Measurements from ENCODE around the gene NSUN4. TPM values are rescaled to one million over a fixed set of nuclear protein-coding genes. Genes with fewer than 3 reads are reported as not detected.

The NSUN4 gene
- total RNA-seq, 1 donor from 2014 or later, result 15.5 TPM

- ATAC-seq (ENCODE audit: poor library complexity) (no peak), DNase-seq (no peak)
- intact Hi-C loops (cut with DNase I), result no loop called here
Observed at GRCh38 chr1:46396441-46397398, 56.1 kb downstream of the NSUN4 start.

DNA sequence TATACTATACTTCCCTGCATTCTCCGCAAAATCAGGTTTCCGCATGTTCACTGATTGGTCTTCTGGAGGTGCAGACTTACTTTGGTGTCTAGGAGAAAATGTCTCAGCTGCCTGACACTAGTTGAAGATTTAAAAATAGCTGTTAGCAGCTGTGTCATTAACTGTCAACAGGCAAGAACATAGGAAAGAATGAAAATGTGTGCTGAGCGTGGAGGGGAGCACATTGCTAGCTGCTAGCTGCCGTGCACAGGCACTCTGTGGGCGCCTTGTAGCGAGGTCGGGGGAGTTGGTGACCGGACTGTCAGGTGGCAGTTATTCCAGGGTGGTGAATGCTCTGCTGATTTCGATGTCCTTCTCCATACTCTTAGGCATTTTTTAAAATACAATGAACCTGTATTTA is 58.7 kb downstream of the NSUN4 start:
- intact Hi-C loops (cut with DNase I), result no loop called here
- DNase-seq, result no peak
- ATAC-seq (ENCODE audit: poor library complexity), result peak; percentile 9

- intact Hi-C loops (cut with DNase I), result no loop called here
- ATAC-seq (ENCODE audit: poor library complexity) (no peak), DNase-seq (no peak)
Observed at GRCh38 chr1:46400421-46400820, 59.8 kb downstream of the NSUN4 start.

DNA sequence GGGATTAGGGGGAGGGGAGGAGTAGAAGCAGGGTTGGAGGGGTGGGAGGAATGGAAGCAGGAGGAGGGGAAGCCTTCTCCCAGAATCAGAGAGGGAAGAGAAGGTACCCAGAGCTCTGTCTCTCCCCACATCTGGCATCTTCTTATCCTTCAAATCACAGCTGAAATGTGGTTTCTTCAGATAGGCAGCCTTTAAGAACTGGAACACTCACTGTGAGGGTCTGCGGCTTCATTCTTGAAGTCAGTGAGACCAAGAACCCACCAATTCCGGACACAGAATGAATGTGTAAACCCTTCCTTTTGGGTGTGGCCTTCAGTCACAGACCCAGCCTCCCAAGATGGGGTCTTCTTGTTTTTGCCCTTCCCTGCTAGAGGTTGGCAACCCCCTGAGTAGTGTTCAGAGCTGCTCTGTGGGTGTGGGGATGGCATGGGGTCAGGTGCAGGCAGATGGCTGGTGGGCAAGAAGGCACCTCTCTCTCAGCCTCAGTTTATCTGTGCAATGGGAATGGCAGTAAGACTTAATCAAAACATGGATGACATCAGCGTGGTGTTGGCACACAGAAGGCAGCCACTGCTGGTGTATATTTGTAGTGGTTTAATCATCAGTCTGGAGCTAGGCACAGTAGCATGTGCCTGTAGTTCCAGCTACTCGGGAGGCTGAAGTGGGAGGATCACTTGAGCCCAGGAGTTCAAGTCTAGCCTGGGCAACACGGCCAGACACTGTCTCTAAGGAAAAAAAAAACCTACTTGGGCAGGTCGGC is 60.7 kb downstream of the NSUN4 start:
- ATAC-seq (ENCODE audit: poor library complexity) (no peak), DNase-seq (no peak)
- intact Hi-C loops (cut with DNase I), result no loop called here

DNA sequence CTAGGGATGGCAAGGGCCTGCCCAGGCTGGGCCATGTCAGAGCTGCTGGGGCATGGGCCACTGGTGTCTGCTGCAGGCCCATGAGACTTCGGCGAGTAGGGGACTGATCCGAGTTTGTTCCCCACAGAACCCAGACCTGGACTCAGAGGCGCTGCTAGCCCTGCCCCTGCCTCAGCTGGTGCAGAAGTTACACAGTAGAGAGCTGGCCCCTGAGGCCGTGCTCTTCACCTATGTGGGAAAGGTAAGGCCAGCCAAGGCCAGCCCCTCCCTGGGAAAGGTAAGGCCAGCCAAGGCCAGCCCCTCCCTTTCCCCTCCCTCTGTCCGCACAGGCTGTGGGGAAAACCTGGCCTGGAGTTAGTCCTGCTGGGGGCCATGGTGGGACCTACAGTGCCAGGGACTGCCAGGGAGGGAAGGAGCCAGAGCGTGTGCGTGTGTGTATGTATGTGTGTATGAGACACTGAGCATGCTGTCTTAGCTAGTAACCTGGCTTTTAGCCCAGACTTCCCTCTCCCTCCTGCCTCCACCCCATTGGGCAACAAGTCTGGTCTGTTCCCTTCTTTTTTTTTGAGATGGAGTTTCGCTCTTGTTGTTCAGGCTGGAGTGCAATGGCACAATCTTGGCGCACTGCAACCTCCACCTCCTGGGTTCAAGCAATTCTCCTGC is 61.5 kb downstream of the NSUN4 start:
- peak; percentile 65 for DNase-seq
- intact Hi-C loops (cut with DNase I), result no loop called here
- ATAC-seq (ENCODE audit: poor library complexity), result peak; percentile 65

- intact Hi-C loops (cut with DNase I), result no loop called here
- no peak for DNase-seq
- ATAC-seq (ENCODE audit: poor library complexity), result no peak
Observed at GRCh38 chr1:46403916-46404315, 63.3 kb downstream of the NSUN4 start.

GRCh38 chr1:46404482-46405196 is 64.0 kb downstream of the NSUN4 start:
- ATAC-seq (ENCODE audit: poor library complexity) (no peak), DNase-seq (no peak)
- intact Hi-C loops (cut with DNase I), result loop anchor here (5.0 kb wide), 1 partner anchor 123 kb away; no protein-coding TSS in a partner anchor

GRCh38 chr1:46405197-46405555 is 64.6 kb downstream of the NSUN4 start:
- ATAC-seq (ENCODE audit: poor library complexity) (no peak), DNase-seq (no peak)
- intact Hi-C loops (cut with DNase I), result loop anchor here (5.0 kb wide), 1 partner anchor 122 kb away; no protein-coding TSS in a partner anchor

DNA sequence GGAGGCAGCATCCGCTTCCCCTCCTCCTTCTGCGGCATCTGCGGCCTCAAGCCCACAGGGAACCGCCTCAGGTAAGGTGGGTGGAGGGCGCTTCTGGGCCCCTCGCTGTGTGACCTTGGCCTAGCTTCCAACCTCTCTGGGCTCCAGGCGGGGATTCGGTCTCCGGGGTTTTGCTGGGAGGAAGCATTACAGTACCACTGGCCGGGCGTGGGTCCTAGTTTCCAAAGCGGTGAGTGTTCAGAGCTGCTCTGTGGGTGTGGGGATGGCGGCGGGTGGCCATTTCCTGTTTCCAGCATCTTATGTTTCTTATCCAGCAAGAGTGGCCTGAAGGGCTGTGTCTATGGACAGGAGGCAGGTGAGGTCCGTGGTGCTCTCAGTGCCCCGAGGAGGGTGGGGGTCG is 65.1 kb downstream of the NSUN4 start:
- DNase-seq (no peak), ATAC-seq (ENCODE audit: poor library complexity) (no peak)
- intact Hi-C loops (cut with DNase I), result loop anchor here (5.0 kb wide), 1 partner anchor 122 kb away; no protein-coding TSS in a partner anchor

- intact Hi-C loops (cut with DNase I), result loop anchor here (5.0 kb wide), 1 partner anchor 120 kb away; no protein-coding TSS in a partner anchor
- no peak for ATAC-seq (ENCODE audit: poor library complexity)
- DNase-seq, result no peak
Observed at GRCh38 chr1:46406881-46407608, 66.4 kb downstream of the NSUN4 start.

DNA sequence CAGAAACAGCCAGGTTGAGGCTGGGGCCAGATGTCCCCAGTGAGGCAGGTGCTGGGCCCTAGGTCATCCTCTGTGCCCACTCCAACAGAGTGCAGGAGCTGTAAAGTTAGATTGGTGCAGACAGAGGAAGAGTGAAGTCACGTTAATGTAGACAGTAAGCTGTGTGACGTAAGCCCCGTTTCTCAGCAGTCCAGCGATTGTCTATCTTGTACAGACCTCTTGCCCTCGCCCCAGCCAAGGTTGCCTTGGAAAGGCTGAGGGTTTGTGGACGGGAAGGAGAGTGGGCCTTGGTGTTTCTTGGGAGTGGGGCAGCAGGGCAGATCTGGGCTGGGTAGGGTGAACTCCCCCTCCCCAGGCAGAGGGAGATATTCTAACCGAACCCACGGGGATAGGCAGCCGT is 67.0 kb downstream of the NSUN4 start:
- no peak for ATAC-seq (ENCODE audit: poor library complexity)
- DNase-seq, result no peak
- intact Hi-C loops (cut with DNase I), result loop anchor here (5.0 kb wide), 1 partner anchor 120 kb away; no protein-coding TSS in a partner anchor

DNA sequence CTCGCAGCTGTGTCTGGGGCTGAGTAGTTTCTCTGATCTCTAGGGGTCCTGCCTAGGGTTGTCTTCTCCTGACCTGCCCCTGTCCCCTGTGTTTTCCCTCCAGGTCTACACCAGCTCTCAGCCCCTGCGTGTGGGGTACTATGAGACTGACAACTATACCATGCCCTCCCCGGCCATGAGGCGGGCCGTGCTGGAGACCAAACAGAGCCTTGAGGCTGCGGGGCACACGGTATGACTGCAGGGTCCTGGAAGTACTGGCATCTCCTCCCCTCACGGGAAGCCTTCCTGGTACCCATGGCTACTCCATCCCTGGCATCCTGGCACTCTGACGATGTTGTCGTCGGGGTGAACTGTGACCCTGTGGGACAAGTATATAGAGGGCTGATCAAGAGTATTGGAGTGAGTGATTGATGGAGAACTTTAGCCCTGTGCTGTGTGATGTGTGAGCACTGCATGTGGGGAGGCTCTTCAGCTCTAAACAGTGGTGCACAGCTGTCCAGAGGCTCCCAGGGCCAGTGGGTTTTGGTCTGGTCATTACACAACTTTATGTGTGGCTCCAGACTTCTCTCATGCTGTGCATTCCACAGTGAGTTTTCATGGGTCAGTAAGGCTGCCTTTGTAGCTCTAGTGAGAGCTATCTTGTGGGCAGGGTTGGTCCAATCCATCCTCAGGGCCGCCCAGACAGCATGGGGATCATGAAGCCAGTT is 67.9 kb downstream of the NSUN4 start:
- no peak for DNase-seq
- intact Hi-C loops (cut with DNase I), result loop anchor here (5.0 kb wide), 1 partner anchor 119 kb away; no protein-coding TSS in a partner anchor

GRCh38 chr1:46409063-46409372 is 68.4 kb downstream of the NSUN4 start:
- no peak for DNase-seq
- ATAC-seq (ENCODE audit: poor library complexity), result no peak
- intact Hi-C loops (cut with DNase I), result loop anchor here (5.0 kb wide), 1 partner anchor 118 kb away; no protein-coding TSS in a partner anchor

More for the DNA sequence above, 67.9 kb downstream of the NSUN4 start:
- no peak for ATAC-seq (ENCODE audit: poor library complexity)

DNA sequence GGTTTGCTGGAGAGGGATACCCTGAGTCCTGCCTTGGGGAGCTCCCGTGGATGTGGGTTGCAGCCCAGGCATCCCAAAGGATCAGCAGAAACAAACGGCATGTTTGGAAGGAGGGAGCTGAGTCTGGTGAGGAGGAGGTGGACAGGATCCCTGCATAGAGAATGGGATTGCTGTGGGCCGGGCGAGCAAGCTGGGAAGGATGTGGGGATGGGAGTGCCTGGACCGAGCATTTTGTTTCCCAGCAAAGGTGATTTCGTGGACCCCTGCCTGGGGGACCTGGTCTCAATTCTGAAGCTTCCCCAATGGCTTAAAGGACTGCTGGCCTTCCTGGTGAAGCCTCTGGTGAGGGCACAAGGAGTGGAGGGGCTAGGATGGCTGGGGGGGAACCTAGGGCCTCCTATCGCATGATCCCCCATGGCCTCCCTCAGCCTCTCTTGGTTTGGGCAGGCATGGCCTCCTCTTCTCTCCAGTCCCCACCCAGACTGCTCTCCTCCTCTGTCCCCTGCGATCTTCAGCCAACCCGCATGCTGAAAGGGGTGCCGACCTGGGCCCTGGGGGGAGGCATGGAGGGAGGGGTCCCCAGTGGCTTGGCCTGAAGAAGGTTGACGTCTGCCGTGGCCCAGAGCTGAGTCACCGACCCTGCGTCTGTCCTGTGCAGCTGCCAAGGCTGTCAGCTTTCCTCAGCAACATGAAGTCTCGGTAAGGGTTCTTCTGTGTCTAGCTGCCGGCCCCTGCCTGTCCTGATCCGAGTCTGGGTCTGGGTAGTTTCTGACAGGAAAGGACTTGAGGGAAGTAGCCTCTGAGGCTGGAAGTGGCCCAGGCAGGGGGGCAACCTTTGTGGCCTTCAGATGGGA is 69.8 kb downstream of the NSUN4 start:
- no peak for DNase-seq

DNA sequence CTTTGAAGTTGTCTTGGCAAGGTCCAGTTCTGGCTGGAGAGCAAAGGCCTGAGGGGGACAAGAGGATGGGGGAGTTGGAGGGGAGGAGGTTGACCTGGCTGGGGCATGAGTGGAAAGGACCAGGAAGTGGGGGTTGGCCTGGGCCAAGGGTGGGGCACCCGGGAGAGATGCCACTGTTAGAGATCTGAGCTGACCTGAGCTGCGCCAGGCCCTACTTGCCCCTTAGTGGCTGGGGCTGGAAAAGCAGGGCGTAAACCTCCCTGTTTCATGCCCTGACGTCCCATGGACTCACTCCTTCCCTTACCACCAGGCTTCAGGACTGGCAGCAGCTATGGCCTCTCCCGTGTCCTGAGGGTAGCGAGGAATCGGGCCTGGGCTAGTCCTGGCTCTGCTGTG is 70.4 kb downstream of the NSUN4 start:
- intact Hi-C loops (cut with DNase I), result no loop called here
- ATAC-seq (ENCODE audit: poor library complexity) (no peak), DNase-seq (no peak)

More for the DNA sequence above, 69.8 kb downstream of the NSUN4 start:
- no peak for ATAC-seq (ENCODE audit: poor library complexity)
- intact Hi-C loops (cut with DNase I), result no loop called here
